H9 (cell line): ENCODE results near the gene FAM47C. TPM values are rescaled to one million over a fixed set of nuclear protein-coding genes. Genes with fewer than 3 reads are reported as not detected.
"Not testable (repeated sequence)": the region's sequence is repeated elsewhere in the genome, so short reads cannot be mapped to it uniquely, and the experiment has no call there.

ENCODE experiments used
- DNase-seq: peaks from one replicate; pipeline ENCODE4 v3.0.0-alpha.2; 2017
- H2AFZ ChIP-seq: one replicate; pipeline ENCODE4 v1.6.1; 2013; ENCODE audit warnings: mild to moderate bottlenecking, low read length, control low read depth, moderate library complexity
- H2AK5ac ChIP-seq: 2 replicates; pipeline ENCODE4 v1.6.1; 2013; ENCODE audit warnings: low read length, control low read depth, mixed read lengths; ENCODE audit not compliant: insufficient read length
- H2BK120ac ChIP-seq: one replicate; pipeline ENCODE4 v1.6.1; 2013; ENCODE audit warnings: low read depth, mild to moderate bottlenecking, low read length, control low read depth, inconsistent platforms; ENCODE audit not compliant: poor library complexity, severe bottlenecking
- H2BK12ac ChIP-seq: 2 replicates; pipeline ENCODE4 v1.6.1; 2013; ENCODE audit warnings: low read length, control low read depth, mixed read lengths, low read depth; ENCODE audit not compliant: insufficient read length
- H2BK15ac ChIP-seq: 2 replicates; pipeline ENCODE4 v1.6.1; 2013; ENCODE audit warnings: low read depth, low read length, control low read depth
- H2BK20ac ChIP-seq: one replicate; pipeline ENCODE4 v1.6.1; 2013; ENCODE audit warnings: low read depth, mild to moderate bottlenecking, low read length, control low read depth, inconsistent platforms; ENCODE audit not compliant: poor library complexity, severe bottlenecking
- H2BK5ac ChIP-seq: 2 replicates; pipeline ENCODE4 v1.6.1; 2013; ENCODE audit warnings: low read length, control low read depth, mixed read lengths; ENCODE audit not compliant: insufficient read length
- H3K14ac ChIP-seq: 2 replicates; pipeline ENCODE4 v1.6.1; 2013; ENCODE audit warnings: low read length, control low read depth; ENCODE audit not compliant: insufficient read depth
- H3K18ac ChIP-seq: 2 replicates; pipeline ENCODE4 v1.6.1; 2013; ENCODE audit warnings: low read depth, mild to moderate bottlenecking, mixed read lengths, low read length, control low read depth; ENCODE audit not compliant: insufficient read length
- H3K23ac ChIP-seq: 2 replicates; pipeline ENCODE4 v1.6.1; 2013; ENCODE audit warnings: low read length, control low read depth, mixed read lengths, low read depth; ENCODE audit not compliant: insufficient read length
- H3K23me2 ChIP-seq: 2 replicates; pipeline ENCODE4 v1.6.1; 2013; ENCODE audit warnings: low read depth, mild to moderate bottlenecking, mixed read lengths, low read length, control low read depth; ENCODE audit not compliant: insufficient read length, poor library complexity, severe bottlenecking
- H3K27ac ChIP-seq: 2 replicates; pipeline ENCODE4 v1.5.1; 2013; ENCODE audit warnings: low read length, control low read depth, mixed read lengths, low read depth; ENCODE audit not compliant: insufficient read length
- H3K27me3 ChIP-seq: 2 replicates; pipeline ENCODE4 v1.6.1; 2013; ENCODE audit warnings: low read length, control low read depth, inconsistent platforms; ENCODE audit not compliant: insufficient read depth
- H3K4ac ChIP-seq: 2 replicates; pipeline ENCODE4 v1.6.1; 2013; ENCODE audit warnings: low read depth, mild to moderate bottlenecking, control low read depth, inconsistent platforms, low read length, moderate library complexity
- H3K4me1 ChIP-seq: 2 replicates; pipeline ENCODE4 v1.6.1; 2013; ENCODE audit warnings: low read length, control low read depth, inconsistent platforms; ENCODE audit not compliant: insufficient read depth
- H3K4me2 ChIP-seq: 2 replicates; pipeline ENCODE4 v1.6.1; 2013; ENCODE audit warnings: low read length, control low read depth, mixed read lengths; ENCODE audit not compliant: insufficient read length, insufficient read depth
- H3K56ac ChIP-seq: 2 replicates; pipeline ENCODE4 v1.6.1; 2013; ENCODE audit warnings: low read depth, mild to moderate bottlenecking, mixed read lengths, low read length, control low read depth; ENCODE audit not compliant: insufficient read length
- H3K79me1 ChIP-seq: 2 replicates; pipeline ENCODE4 v1.6.1; 2013; ENCODE audit warnings: low read depth, mild to moderate bottlenecking, moderate library complexity, low read length, control low read depth, inconsistent platforms; ENCODE audit not compliant: insufficient read depth, poor library complexity, severe bottlenecking
- H3K79me2 ChIP-seq: 2 replicates; pipeline ENCODE4 v1.6.1; 2013; ENCODE audit warnings: low read length, control low read depth, inconsistent platforms; ENCODE audit not compliant: insufficient read depth
- H3K9ac ChIP-seq: 2 replicates; pipeline ENCODE4 v1.6.1; 2013; ENCODE audit warnings: low read length, control low read depth, mixed read lengths; ENCODE audit not compliant: insufficient read length; ENCODE audit errors: extremely low read depth
- H3K9me3 ChIP-seq: one replicate; pipeline ENCODE4 v1.6.1; 2013; ENCODE audit warnings: low read depth, low read length, inconsistent platforms; ENCODE audit not compliant: control insufficient read depth
- H3T11ph ChIP-seq: one replicate; pipeline ENCODE4 v1.6.1; 2013; ENCODE audit warnings: mild to moderate bottlenecking, low read length, control low read depth, inconsistent platforms
- H4K20me1 ChIP-seq: one replicate; pipeline ENCODE4 v1.6.1; 2013; ENCODE audit not compliant: control insufficient read depth, insufficient read length, insufficient read depth
- H4K5ac ChIP-seq: 2 replicates; pipeline ENCODE4 v1.6.1; 2013; ENCODE audit warnings: low read depth, mild to moderate bottlenecking, mixed read lengths, low read length, control low read depth; ENCODE audit not compliant: insufficient read length
- H4K8ac ChIP-seq: replicated peaks from 2 replicates; pipeline ENCODE4 v1.6.1; 2013; ENCODE audit warnings: low read length, control low read depth, mixed read lengths, low read depth; ENCODE audit not compliant: insufficient read length
- H4K91ac ChIP-seq: 2 replicates; pipeline ENCODE4 v1.6.1; 2013; ENCODE audit warnings: low read depth, mild to moderate bottlenecking, moderate library complexity, mixed read lengths, low read length, control low read depth; ENCODE audit not compliant: insufficient read length
- H3K27ac Mint-ChIP-seq, 3 experiments: 2 replicates in 2 of 3; 3 replicates in 1 of 3; pipeline ENCODE4 v1.8.0; 2020 to 2021; ENCODE audit warnings: mixed read lengths in 3 of 3, mild to moderate bottlenecking in 1 of 3, moderate library complexity in 1 of 3
- H3K27me3 Mint-ChIP-seq: 2 replicates; pipeline ENCODE4 v1.8.0; 2021; ENCODE audit warnings: low read depth, mild to moderate bottlenecking, moderate library complexity, mixed read lengths
- H3K36me3 Mint-ChIP-seq, 3 experiments: 2 replicates in 2 of 3; 3 replicates in 1 of 3; pipeline ENCODE4 v1.8.0; 2020 to 2021; ENCODE audit warnings: low read depth in 3 of 3, mixed read lengths in 3 of 3; ENCODE audit not compliant: insufficient read depth in 1 of 3
- H3K4me1 Mint-ChIP-seq, 2 experiments: 2 replicates each; pipeline ENCODE4 v1.8.0; 2020; ENCODE audit warnings: mixed read lengths in 2 of 2
- H3K4me3 Mint-ChIP-seq, 2 experiments: 2 replicates in 1 of 2; 3 replicates in 1 of 2; pipeline ENCODE4 v1.8.0; 2020 to 2021; ENCODE audit warnings: mild to moderate bottlenecking in 2 of 2, mixed read lengths in 2 of 2, moderate library complexity in 1 of 2
- H3K9me3 Mint-ChIP-seq, 2 experiments: 2 replicates in 1 of 2; 3 replicates in 1 of 2; pipeline ENCODE4 v1.8.0; 2020; ENCODE audit warnings: mild to moderate bottlenecking in 2 of 2, mixed read lengths in 2 of 2, moderate library complexity in 1 of 2
- WGBS: extraction: QIAGEN DNeasy Blood & Tissue Kit; methylation state at CpG from one replicate; pipeline ENCODE4 v1.1.7; 2013; ENCODE audit warnings: missing lambda C conversion rate, low lambda C conversion rate, mixed read lengths; ENCODE audit not compliant: insufficient read length; ENCODE audit errors: extremely low coverage; 5-methylcytosine and 5-hydroxymethylcytosine counted together
- total RNA-seq: library from RNA; stranded (reverse); gene quantifications from 2 replicates; pipeline ENCODE4 v1.2.1, GENCODE V29; 2021
- TF ChIP-seq, protein P1 (sequence below): fragments of 200-600 bp; sonication (generic); conservative IDR thresholded peaks from 3 replicates; pipeline ENCODE4 v1.8.0; 2021; ENCODE audit warnings: antibody characterized with exemption, mild to moderate bottlenecking

Gene FAM47C
- total RNA-seq, 1 experiment from 2014 or later: 0.07 TPM

DNA sequence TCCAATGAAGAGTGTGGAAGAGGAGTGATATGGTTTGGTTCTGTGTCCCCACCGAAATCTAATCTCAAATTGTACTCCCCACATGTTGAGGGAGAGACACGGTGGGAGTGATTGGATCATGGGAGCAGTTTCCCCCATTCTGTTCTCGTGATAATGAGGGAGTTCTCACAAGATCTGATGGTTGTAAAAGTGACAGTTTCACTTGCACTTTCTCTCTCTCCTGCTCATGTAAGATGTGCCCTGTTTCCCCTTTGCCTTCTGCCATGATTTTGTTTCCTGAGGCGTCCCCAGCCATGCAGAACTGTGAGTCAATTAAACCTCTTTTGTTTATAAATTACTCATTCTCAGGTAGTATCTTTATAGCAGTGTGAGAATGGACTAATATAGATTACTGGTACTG lies 39.6 kb downstream of the FAM47C start:
- Histone ChIP-seq H4K8ac (no peak overlapping the region), H3K23ac (no peak overlapping the region), H3K9me3 (no peaks in the 10 kb centered on the region), H3K14ac (no peak overlapping the region), H3K4me2 (no peak overlapping the region), H2BK120ac (no peak overlapping the region), H3K79me1 (no peaks in the 10 kb centered on the region), H4K91ac (no peak overlapping the region), H4K20me1 (no peaks in the 10 kb centered on the region), H2BK15ac (no peak overlapping the region), H3K9ac (no peak overlapping the region), H3K4me1 (no peaks in the 10 kb centered on the region), H2AK5ac (no peak overlapping the region), H3K18ac (no peak overlapping the region), H3K23me2 (no peaks in the 10 kb centered on the region), H3K56ac (no peak overlapping the region), H2BK20ac (no peak overlapping the region), H2BK12ac (no peak overlapping the region), H4K5ac (no peak overlapping the region), H2BK5ac (no peak overlapping the region), H3K79me2 (0 out of 2 replicates have a peak, but pooled peaks cover 1% of the 10 kb centered on the region), H3T11ph (no peak overlapping the region), H3K27ac (no peak overlapping the region), H3K27me3 (no peaks in the 10 kb centered on the region), H3K4ac (no peak overlapping the region), H2AFZ (no peak overlapping the region)
- no peaks in the 10 kb centered on the region; the same call in 1 of the 2 replicates for H3K27me3 Mint-ChIP-seq
- no peak overlapping the region for H3K4me3 Mint-ChIP-seq
- peaks cover 51 to 59% of the 10 kb centered on the region in 2 experiments for H3K9me3 Mint-ChIP-seq
- TF ChIP-seq, protein P1, sequence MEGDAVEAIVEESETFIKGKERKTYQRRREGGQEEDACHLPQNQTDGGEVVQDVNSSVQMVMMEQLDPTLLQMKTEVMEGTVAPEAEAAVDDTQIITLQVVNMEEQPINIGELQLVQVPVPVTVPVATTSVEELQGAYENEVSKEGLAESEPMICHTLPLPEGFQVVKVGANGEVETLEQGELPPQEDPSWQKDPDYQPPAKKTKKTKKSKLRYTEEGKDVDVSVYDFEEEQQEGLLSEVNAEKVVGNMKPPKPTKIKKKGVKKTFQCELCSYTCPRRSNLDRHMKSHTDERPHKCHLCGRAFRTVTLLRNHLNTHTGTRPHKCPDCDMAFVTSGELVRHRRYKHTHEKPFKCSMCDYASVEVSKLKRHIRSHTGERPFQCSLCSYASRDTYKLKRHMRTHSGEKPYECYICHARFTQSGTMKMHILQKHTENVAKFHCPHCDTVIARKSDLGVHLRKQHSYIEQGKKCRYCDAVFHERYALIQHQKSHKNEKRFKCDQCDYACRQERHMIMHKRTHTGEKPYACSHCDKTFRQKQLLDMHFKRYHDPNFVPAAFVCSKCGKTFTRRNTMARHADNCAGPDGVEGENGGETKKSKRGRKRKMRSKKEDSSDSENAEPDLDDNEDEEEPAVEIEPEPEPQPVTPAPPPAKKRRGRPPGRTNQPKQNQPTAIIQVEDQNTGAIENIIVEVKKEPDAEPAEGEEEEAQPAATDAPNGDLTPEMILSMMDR: no peak
- no peak overlapping the region for H3K27ac Mint-ChIP-seq
- no peak for DNase-seq
- no CpG with 5 or more reads among the region's 4 CpGs for WGBS
- peaks cover 0 to 4% (median 3%) of the 10 kb centered on the region in 3 experiments; a peak in 5 of 7 replicates for H3K36me3 Mint-ChIP-seq
- H3K4me1 Mint-ChIP-seq: no peaks in the 10 kb centered on the region

DNA sequence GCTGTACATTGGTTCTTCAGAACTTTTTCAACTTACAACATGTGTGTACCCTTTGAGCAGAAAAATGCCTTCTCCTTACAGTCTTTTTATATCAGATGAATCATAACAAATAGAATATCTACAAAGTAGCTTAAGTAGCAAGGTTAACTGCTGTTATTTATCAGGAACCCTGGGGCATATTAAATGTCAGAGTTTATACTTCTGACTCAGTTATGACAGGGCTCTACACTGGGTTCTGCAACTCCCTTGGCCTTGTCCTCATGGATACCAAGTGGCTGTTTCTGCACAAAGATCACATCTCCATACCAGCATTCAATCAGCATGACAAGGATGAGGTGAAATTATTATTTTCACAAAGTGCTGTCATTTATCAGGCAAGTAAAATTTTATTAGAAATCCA lies 49.4 kb downstream of the FAM47C start:
- not testable (repeated sequence) for H3K36me3 Mint-ChIP-seq, H3K27me3 ChIP-seq, H3T11ph ChIP-seq, H3K9me3 ChIP-seq, H4K20me1 ChIP-seq, H3K27ac Mint-ChIP-seq, H3K9ac ChIP-seq, H4K5ac ChIP-seq, H3K79me2 ChIP-seq, H3K79me1 ChIP-seq, H2BK120ac ChIP-seq, H2BK20ac ChIP-seq, H3K23ac ChIP-seq, H2BK15ac ChIP-seq, H3K4me1 ChIP-seq, H3K4me2 ChIP-seq, H3K4me1 Mint-ChIP-seq, H3K27ac ChIP-seq, H3K14ac ChIP-seq, H2AK5ac ChIP-seq, H4K8ac ChIP-seq, H3K56ac ChIP-seq, H3K23me2 ChIP-seq, H3K4ac ChIP-seq, H3K18ac ChIP-seq, H2AFZ ChIP-seq, H3K4me3 Mint-ChIP-seq, H4K91ac ChIP-seq, H2BK5ac ChIP-seq, H3K27me3 Mint-ChIP-seq, H2BK12ac ChIP-seq, DNase-seq
- H3K9me3 Mint-ChIP-seq: peaks cover 30 to 43% of the 10 kb centered on the region in 2 experiments
